A549 (cell line): Measurements from ENCODE around the gene SIPA1L2. TPM values are rescaled to one million over a fixed set of nuclear protein-coding genes. Genes with fewer than 3 reads are reported as not detected.

ENCODE experiments used
- ATAC-seq, 2 experiments: fragments of 200-7000 bp in 1 of 2; fragments of >200 bp in 1 of 2; cut with Nextera tagmentation in 1 of 2; cut with Tn5 transposase in 1 of 2; 3 replicates each; pipeline versions ENCODE4 v1.8.0 to v1.9.1; 2018 to 2020; ENCODE audit warnings: mild to moderate bottlenecking in 1 of 2, moderate library complexity in 1 of 2
- CTCF ChIA-PET: fragments of 300-600 bp; sonication (Branson Sonifier 250); formaldehyde crosslinking; extraction: SDS; loops from one replicate; lab custom pipeline; 2021; ENCODE audit warnings: antibody characterized with exemption, inconsistent platforms; lab: Yijun Ruan, JAX
- POLR2A ChIA-PET: fragments of 350-600 bp; formaldehyde crosslinking; extraction: SDS; loops from one replicate; lab custom pipeline; 2021; ENCODE audit warnings: antibody characterized with exemption, inconsistent platforms; lab: Yijun Ruan, JAX
- DNase-seq, 2 experiments: peaks; one replicate each; pipeline versions ENCODE4 v3.0.0 to v3.0.0-alpha.2; 2011 to 2016; ENCODE audit warnings: low read depth in 1 of 2, low spot score in 1 of 2
- FAIRE-seq: peaks from 2 replicates; lab custom pipeline; 2011; peaks lifted over from hg19 to GRCh38; lab: Jason Lieb, UNC
- H3K27ac ChIP-seq, 2 experiments: fragments of >200 bp; sonication (Bioruptor Twin); formaldehyde crosslinking; 3 replicates each; pipeline ENCODE4 v1.5.1; 2016 to 2017
- H3K4me1 ChIP-seq: fragments of >200 bp; sonication (Bioruptor Twin); formaldehyde crosslinking; 3 replicates; pipeline ENCODE4 v1.6.1; 2016
- H3K4me2 ChIP-seq: fragments of >200 bp; sonication (Bioruptor Twin); formaldehyde crosslinking; 3 replicates; pipeline ENCODE4 v1.6.1; 2016
- H3K4me3 ChIP-seq: fragments of >200 bp; sonication (Bioruptor Twin); formaldehyde crosslinking; 3 replicates; pipeline ENCODE4 v1.5.1; 2016
- H3K9me3 ChIP-seq: fragments of >200 bp; sonication (Bioruptor Twin); formaldehyde crosslinking; 3 replicates; pipeline ENCODE4 v1.6.1; 2016
- CEBPB ChIP-seq, 2 experiments: fragments of >200 bp in 1 of 2; sonication (Bioruptor Twin) in 1 of 2; formaldehyde crosslinking in 1 of 2; IDR thresholded peaks; 2 replicates each; pipeline ENCODE4 v1.6.1; 2012 to 2016
- CHD2 ChIP-seq: fragments of 150-350 bp; IDR thresholded peaks from 2 replicates; pipeline ENCODE4 v1.6.1; 2014; ENCODE audit warnings: low read length; ENCODE audit not compliant: partially characterized antibody
- CHD4 ChIP-seq: fragments of 200-600 bp; sonication (generic); IDR thresholded peaks from 2 replicates; pipeline ENCODE4 v1.6.1; 2016; ENCODE audit warnings: antibody characterized with exemption, mild to moderate bottlenecking, borderline replicate concordance
- EHMT2 ChIP-seq: fragments of 200-600 bp; sonication (generic); IDR thresholded peaks from 2 replicates; pipeline ENCODE4 v1.6.1; 2016; ENCODE audit warnings: antibody characterized with exemption, low read depth, mild to moderate bottlenecking, moderate library complexity
- ESRRA ChIP-seq: fragments of 150-350 bp; IDR thresholded peaks from 2 replicates; pipeline ENCODE4 v1.6.1; 2014; ENCODE audit warnings: mild to moderate bottlenecking, low read length, borderline replicate concordance
- FOSB ChIP-seq: fragments of 250-450 bp; sonication (Bioruptor Pico); IDR thresholded peaks from 2 replicates; pipeline ENCODE4 v1.5.0; 2020; ENCODE audit warnings: mild to moderate bottlenecking, moderate library complexity
- HMGXB4 ChIP-seq: fragments of 250-450 bp; sonication (Bioruptor Pico); IDR thresholded peaks from 2 replicates; pipeline ENCODE4 v1.5.0; 2021; ENCODE audit warnings: mild to moderate bottlenecking, moderate library complexity, borderline replicate concordance
- HOXA7 ChIP-seq: fragments of 250-450 bp; sonication (Bioruptor Pico); IDR thresholded peaks from 2 replicates; pipeline ENCODE4 v1.5.0; 2020; ENCODE audit warnings: mild to moderate bottlenecking, moderate library complexity
- KDM5A ChIP-seq: fragments of 200-600 bp; sonication (generic); IDR thresholded peaks from 2 replicates; pipeline ENCODE4 v1.6.1; 2016; ENCODE audit warnings: antibody characterized with exemption, mild to moderate bottlenecking
- MAFK ChIP-seq: fragments of 450-650 bp; IDR thresholded peaks from 2 replicates; pipeline ENCODE4 v1.6.1; 2014; ENCODE audit not compliant: partially characterized antibody
- NPAS2 ChIP-seq: fragments of 250-450 bp; sonication (Bioruptor Pico); IDR thresholded peaks from 2 replicates; pipeline ENCODE4 v1.8.0; 2022; ENCODE audit warnings: mild to moderate bottlenecking, moderate library complexity, borderline replicate concordance
- PHF8 ChIP-seq: fragments of 200-600 bp; sonication (generic); IDR thresholded peaks from 2 replicates; pipeline ENCODE4 v1.6.1; 2016; ENCODE audit warnings: low read depth, mild to moderate bottlenecking, antibody characterized with exemption, moderate library complexity, borderline replicate concordance
- RAD21 ChIP-seq, 2 experiments: fragments of >200 bp in 1 of 2; sonication (Bioruptor Twin) in 1 of 2; formaldehyde crosslinking in 1 of 2; IDR thresholded peaks in 1 of 2; conservative IDR thresholded peaks in 1 of 2; 2 replicates in 1 of 2; 3 replicates in 1 of 2; pipeline ENCODE4 v1.6.1; 2012 to 2018; ENCODE audit warnings: inconsistent platforms in 1 of 2
- SMC3 ChIP-seq: fragments of >200 bp; sonication (Bioruptor Twin); formaldehyde crosslinking; IDR thresholded peaks from 3 replicates; pipeline ENCODE4 v1.6.1; 2018; ENCODE audit warnings: inconsistent platforms
- SREBF2 ChIP-seq: fragments of 450-650 bp; IDR thresholded peaks from 2 replicates; pipeline ENCODE4 v1.6.1; 2014; ENCODE audit warnings: mild to moderate bottlenecking, moderate library complexity
- WGBS: methylation state at CpG from one replicate; pipeline ENCODE4 v1.1.6; 2017; ENCODE audit errors: missing lambda C conversion rate; 5-methylcytosine and 5-hydroxymethylcytosine counted together
- polyA plus RNA-seq, 4 experiments: library from polyadenylated mRNA; depleted of rRNA in 3 of 4; stranded (reverse); fragments of >200 nt; fragmentation: RNase III in 1 of 4; extraction: RNeasy Plus Mini Kit Qiagen cat#74134 plus additional on column Dnase treatment in 1 of 4; gene quantifications; 2 replicates in 3 of 4; 3 replicates in 1 of 4; pipeline ENCODE4 v1.2.3, GENCODE V29; 2011 to 2017
- TF ChIP-seq, protein P1 (sequence below): fragments of >200 bp; sonication (Bioruptor Twin); formaldehyde crosslinking; IDR thresholded peaks from 3 replicates; pipeline ENCODE4 v1.6.1; 2016
- TF ChIP-seq, protein P2 (sequence below): fragments of 250-450 bp; sonication (Bioruptor Pico); IDR thresholded peaks from 2 replicates; pipeline ENCODE4 v1.5.0; 2020; ENCODE audit warnings: low read depth, mild to moderate bottlenecking, moderate library complexity
- TF ChIP-seq, protein P3 (sequence below): fragments of 450-650 bp; IDR thresholded peaks from 2 replicates; pipeline ENCODE4 v1.6.1; 2014; ENCODE audit warnings: antibody characterized with exemption

The SIPA1L2 gene
- polyA plus RNA-seq, 2 of the 4 experiments (the other 2 are of a cell fraction): 6.0 to 16.9 TPM

DNA sequence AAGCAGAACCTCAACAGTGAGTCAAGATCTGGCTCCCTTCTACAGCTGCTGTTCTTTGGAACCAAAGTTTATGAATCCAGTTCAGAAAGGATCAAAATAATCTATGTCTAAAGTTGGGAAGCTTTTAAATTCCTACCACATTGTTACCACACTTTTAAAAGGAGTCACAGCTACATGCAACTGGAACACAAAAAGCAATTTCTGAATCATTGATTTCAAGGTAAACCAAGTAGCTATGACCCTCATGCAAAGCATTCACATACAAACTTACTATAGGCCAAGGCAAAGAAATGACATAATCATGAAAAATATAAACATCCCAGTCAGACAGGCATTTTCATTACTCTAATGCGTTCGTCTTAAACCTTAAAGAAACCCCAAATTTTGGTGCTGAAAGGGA lies 3.5 kb downstream of the SIPA1L2 start:
- Histone ChIP-seq H3K27ac (no peak overlapping the region), H3K4me3 (no peak overlapping the region), H3K4me2 (no peak overlapping the region), H3K9me3 (no peaks in the 10 kb centered on the region), H3K4me1 (peaks cover 24% of the 10 kb centered on the region; the same call in 2 of the 3 replicates)
- no peak for TF ChIP-seq CEBPB (IDR thresholded peaks at IDR 0.05)
- TF ChIP-seq ESRRA: no peak
- TF ChIP-seq KDM5A: no peak
- no peak for TF ChIP-seq HOXA7 (CRISPR knock-in tag)
- TF ChIP-seq MAFK: no peak
- TF ChIP-seq PHF8: no peak
- TF ChIP-seq, protein P1, sequence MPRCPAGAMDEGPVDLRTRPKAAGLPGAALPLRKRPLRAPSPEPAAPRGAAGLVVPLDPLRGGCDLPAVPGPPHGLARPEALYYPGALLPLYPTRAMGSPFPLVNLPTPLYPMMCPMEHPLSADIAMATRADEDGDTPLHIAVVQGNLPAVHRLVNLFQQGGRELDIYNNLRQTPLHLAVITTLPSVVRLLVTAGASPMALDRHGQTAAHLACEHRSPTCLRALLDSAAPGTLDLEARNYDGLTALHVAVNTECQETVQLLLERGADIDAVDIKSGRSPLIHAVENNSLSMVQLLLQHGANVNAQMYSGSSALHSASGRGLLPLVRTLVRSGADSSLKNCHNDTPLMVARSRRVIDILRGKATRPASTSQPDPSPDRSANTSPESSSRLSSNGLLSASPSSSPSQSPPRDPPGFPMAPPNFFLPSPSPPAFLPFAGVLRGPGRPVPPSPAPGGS: no peak
- no peak for TF ChIP-seq HMGXB4
- TF ChIP-seq, protein P2, sequence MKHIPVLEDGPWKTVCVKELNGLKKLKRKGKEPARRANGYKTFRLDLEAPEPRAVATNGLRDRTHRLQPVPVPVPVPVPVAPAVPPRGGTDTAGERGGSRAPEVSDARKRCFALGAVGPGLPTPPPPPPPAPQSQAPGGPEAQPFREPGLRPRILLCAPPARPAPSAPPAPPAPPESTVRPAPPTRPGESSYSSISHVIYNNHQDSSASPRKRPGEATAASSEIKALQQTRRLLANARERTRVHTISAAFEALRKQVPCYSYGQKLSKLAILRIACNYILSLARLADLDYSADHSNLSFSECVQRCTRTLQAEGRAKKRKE: no peak
- TF ChIP-seq SMC3: no peak
- TF ChIP-seq SREBF2: no peak
- TF ChIP-seq, protein P3, sequence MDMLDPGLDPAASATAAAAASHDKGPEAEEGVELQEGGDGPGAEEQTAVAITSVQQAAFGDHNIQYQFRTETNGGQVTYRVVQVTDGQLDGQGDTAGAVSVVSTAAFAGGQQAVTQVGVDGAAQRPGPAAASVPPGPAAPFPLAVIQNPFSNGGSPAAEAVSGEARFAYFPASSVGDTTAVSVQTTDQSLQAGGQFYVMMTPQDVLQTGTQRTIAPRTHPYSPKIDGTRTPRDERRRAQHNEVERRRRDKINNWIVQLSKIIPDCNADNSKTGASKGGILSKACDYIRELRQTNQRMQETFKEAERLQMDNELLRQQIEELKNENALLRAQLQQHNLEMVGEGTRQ: no peak
- no peak for TF ChIP-seq EHMT2
- DNase-seq (no peak), ATAC-seq (no peak), FAIRE-seq (no peak)
- POLR2A ChIA-PET: no interaction called here
- CTCF ChIA-PET: interaction anchor here (0.5 to 5.9 kb wide), 14 partner anchors 10 to 901 kb away, joined by 3 to 65 read pairs (median 4); no protein-coding TSS in a partner anchor
- 86% methylated on average over 2 of the region's 2 CpGs for WGBS

DNA sequence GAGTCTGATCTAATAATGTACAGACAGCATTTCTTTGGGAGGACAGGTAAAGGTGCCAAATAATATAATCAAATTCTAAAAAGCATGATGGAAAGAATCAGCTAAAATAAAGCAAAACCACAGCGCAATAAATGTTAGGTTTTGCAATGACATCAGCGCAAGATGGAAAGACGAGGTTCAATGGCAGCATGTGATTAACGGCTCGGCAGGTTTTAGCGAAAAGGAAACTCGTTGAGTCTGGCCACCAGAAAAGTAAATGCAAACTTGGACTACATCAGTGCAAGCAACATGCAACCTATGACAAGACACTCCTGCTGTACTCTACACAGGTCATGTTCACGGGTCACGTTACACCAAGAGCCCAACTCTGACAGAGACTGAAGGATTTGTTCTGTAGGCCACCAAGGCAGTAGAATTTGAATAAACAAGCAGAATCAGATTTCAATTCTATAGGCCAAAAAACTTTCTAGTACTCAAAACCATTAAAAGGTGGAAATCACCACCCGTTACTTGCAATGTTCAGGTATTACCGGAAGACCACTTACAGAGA lies 4.5 kb downstream of the SIPA1L2 start:
- H3K4me1 ChIP-seq: peaks cover 27% of the 10 kb centered on the region
- no peak for DNase-seq
- TF ChIP-seq, protein P2: no peak
- TF ChIP-seq NPAS2: no peak
- H3K27ac ChIP-seq: no peak overlapping the region
- 94% methylated on average over 11 of the region's 11 CpGs for WGBS
- H3K4me3 ChIP-seq: no peak overlapping the region
- no peak for ATAC-seq
- no peaks in the 10 kb centered on the region for H3K9me3 ChIP-seq
- CTCF ChIA-PET: interaction anchor here (1.0 to 5.9 kb wide), 2 partner anchors 20 to 758 kb away, joined by 3 to 65 read pairs; no protein-coding TSS in a partner anchor
- no peak for FAIRE-seq
- POLR2A ChIA-PET: no interaction called here
- H3K4me2 ChIP-seq: no peak overlapping the region

DNA sequence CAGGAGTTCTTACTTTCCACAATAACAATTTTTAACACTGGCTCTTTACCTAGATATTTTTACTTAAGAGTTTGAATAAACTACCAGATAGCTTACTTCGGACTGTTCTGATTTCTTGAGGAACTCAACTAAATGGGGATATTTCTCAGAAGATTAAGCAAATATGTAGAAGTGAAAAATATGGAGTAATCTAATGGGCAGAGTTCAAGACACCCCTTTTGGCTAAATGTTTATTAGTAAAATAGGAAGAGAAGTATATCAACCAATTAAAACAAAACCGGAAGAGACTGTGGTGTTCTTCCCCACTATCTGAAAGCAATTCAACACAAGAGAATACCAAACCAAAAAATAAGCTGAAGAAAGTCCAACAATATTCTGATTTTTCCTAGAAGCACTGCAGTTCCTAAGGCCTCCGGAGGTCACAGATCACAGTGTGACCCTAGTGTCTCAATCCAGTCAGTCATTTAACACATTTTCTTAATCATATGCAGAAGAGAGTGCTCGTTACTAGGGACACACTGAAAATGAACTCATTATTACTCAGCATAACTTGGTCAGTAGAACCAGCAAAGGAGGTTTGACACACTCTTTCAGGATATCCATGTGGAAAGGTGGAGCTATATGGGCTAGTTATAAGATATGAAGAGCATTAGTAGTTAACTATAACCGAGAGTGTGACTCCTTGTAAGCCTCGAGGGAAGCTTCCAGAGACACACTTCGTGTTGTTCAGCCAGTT lies 5.2 kb downstream of the SIPA1L2 start:
- CTCF ChIA-PET: interaction anchor here (0.6 to 5.9 kb wide), 3 partner anchors 19 to 758 kb away, joined by 3 to 65 read pairs (median 3); no protein-coding TSS in a partner anchor
- FAIRE-seq (no peak), ATAC-seq (no peak)

More for the DNA sequence above, 5.2 kb downstream of the SIPA1L2 start:
- H3K4me3 ChIP-seq: no peak overlapping the region
- DNase-seq: no peak
- H3K4me2 ChIP-seq: no peak overlapping the region
- H3K27ac ChIP-seq: no peak overlapping the region
- 78% methylated on average over 7 of the region's 7 CpGs for WGBS
- peaks cover 31% of the 10 kb centered on the region for H3K4me1 ChIP-seq
- POLR2A ChIA-PET: no interaction called here
- H3K9me3 ChIP-seq: no peaks in the 10 kb centered on the region
- TF ChIP-seq CHD4 (no peak), FOSB (no peak), CHD2 (no peak), RAD21 (conservative IDR thresholded peaks at IDR 0.05 in 1 of 2, IDR thresholded peaks at IDR 0.05 in 1 of 2) (no peak)
